Measurements from ENCODE around the gene STT3B. TPM values are rescaled to one million over a fixed set of nuclear protein-coding genes. Genes with fewer than 3 reads are reported as not detected.

The STT3B gene
- total and polyA plus RNA-seq, 2 donors (not counting 1 experiment from before 2014, with no cell fraction given) = 145 to 259 TPM

DNA sequence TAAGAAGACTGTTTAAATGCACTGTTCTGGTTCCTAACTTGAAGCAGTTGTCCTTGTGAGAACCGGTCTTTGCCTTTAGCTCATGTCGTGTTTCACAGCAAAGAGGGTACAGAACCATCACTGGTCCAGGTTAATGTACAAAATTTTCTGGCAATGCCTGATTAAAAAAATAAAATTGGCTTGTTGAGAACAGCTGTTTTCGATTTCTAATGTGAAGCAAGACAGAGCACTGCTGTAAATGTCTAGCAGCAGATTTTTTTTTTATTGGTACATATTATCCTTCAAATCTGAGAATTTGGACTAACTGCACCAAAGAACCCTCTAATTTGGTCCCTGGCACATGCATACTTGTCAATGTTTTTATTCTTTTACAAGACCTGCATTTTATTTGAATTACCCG lies 103.3 kb downstream of the STT3B start:
- Histone ChIP-seq H3K9me3 (ENCODE audit: control insufficient read depth, insufficient read depth, low read depth, low read length) (no peaks in the 10 kb centered on the region), H3K4me2 (ENCODE audit: extremely low read depth, insufficient read depth, low read length) (no peak overlapping the region), H3K27me3 (ENCODE audit: control insufficient read depth, insufficient read depth, low read length) (no peaks in the 10 kb centered on the region), H3K27ac (ENCODE audit: insufficient read depth, low read length) (no peak overlapping the region), H3K36me3 (ENCODE audit: control insufficient read depth, insufficient read depth, low read length) (peaks cover 1% of the 10 kb centered on the region), H3K4me3 (replicated peaks in 1 of 4; ENCODE audit: control extremely low read depth in 1 of 4, insufficient read depth in 1 of 4, low read depth in 3 of 4, low read length in 4 of 4) (no peak overlapping the region), H3K4me1 (ENCODE audit: control insufficient read depth, extremely low read depth, insufficient read depth, low read length) (no peaks in the 10 kb centered on the region), H2AFZ (ENCODE audit: low read length) (no peak overlapping the region), H3K79me2 (ENCODE audit: control insufficient read depth, insufficient read depth, low read length) (no peaks in the 10 kb centered on the region), H4K20me1 (ENCODE audit: control insufficient read depth, extremely low read depth, insufficient read depth, low read length) (no peaks in the 10 kb centered on the region), H3K9ac (ENCODE audit: insufficient read depth, low read length) (no peak overlapping the region)
- peak in 1 of 2 donors; percentile 18 for DNase-seq (ENCODE audit: low read depth in 2 of 2)
- TF ChIP-seq EZH2 (IDR thresholded peaks at IDR 0.05; ENCODE audit: low read length, missing control alignments) = no peak
- TF ChIP-seq, protein P1, sequence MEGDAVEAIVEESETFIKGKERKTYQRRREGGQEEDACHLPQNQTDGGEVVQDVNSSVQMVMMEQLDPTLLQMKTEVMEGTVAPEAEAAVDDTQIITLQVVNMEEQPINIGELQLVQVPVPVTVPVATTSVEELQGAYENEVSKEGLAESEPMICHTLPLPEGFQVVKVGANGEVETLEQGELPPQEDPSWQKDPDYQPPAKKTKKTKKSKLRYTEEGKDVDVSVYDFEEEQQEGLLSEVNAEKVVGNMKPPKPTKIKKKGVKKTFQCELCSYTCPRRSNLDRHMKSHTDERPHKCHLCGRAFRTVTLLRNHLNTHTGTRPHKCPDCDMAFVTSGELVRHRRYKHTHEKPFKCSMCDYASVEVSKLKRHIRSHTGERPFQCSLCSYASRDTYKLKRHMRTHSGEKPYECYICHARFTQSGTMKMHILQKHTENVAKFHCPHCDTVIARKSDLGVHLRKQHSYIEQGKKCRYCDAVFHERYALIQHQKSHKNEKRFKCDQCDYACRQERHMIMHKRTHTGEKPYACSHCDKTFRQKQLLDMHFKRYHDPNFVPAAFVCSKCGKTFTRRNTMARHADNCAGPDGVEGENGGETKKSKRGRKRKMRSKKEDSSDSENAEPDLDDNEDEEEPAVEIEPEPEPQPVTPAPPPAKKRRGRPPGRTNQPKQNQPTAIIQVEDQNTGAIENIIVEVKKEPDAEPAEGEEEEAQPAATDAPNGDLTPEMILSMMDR (conservative IDR thresholded peaks at IDR 0.05 in 1 of 2, IDR thresholded peaks at IDR 0.05 in 1 of 2; ENCODE audit: low read depth in 1 of 2, low read length in 2 of 2) = no peak

DNA sequence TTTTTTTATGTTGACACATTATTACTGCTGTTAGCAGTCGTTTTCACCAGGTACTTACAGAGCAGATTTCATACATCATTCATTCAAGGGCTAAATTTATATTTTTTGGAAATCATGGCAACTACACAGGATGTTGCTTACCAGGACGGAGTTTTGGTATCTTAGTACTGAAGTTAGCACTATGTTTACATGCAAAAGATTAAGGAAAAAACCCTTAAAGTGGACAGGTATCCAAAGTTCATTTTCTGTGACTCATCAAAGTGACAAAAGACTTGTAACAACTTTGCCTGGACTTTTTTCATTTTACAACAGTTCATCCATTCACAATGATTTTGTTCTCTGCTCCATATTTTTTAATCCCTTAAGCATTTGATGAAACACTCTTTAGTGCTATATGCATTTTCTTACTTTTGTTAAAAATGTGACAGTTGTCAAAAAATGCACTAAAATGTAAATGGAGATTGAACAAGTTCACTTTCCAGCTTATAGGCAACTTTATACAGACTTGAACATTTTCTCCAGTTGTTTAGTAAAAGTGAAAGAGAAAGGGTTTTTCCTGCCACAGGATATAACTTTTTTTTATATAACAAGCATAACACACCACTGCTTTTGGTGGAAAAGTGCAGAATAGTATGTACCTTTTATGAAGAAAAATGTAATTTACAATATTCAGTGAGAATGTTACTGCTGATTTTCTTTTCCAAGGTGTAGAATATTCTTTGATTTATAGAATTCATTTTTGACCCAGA lies 104.1 kb downstream of the STT3B start:
- Histone ChIP-seq H3K27me3 (ENCODE audit: control insufficient read depth, insufficient read depth, low read length) (no peaks in the 10 kb centered on the region), H4K20me1 (ENCODE audit: control insufficient read depth, extremely low read depth, insufficient read depth, low read length) (no peaks in the 10 kb centered on the region), H3K9ac (ENCODE audit: insufficient read depth, low read length) (no peak overlapping the region), H3K27ac (ENCODE audit: insufficient read depth, low read length) (no peak overlapping the region), H2AFZ (ENCODE audit: low read length) (no peak overlapping the region), H3K4me3 (replicated peaks in 1 of 4; ENCODE audit: control extremely low read depth in 1 of 4, insufficient read depth in 1 of 4, low read depth in 3 of 4, low read length in 4 of 4) (no peak overlapping the region), H3K9me3 (ENCODE audit: control insufficient read depth, insufficient read depth, low read depth, low read length) (no peaks in the 10 kb centered on the region), H3K4me1 (ENCODE audit: control insufficient read depth, extremely low read depth, insufficient read depth, low read length) (no peaks in the 10 kb centered on the region), H3K79me2 (ENCODE audit: control insufficient read depth, insufficient read depth, low read length) (no peaks in the 10 kb centered on the region), H3K4me2 (ENCODE audit: extremely low read depth, insufficient read depth, low read length) (no peak overlapping the region), H3K36me3 (ENCODE audit: control insufficient read depth, insufficient read depth, low read length) (peaks cover 1% of the 10 kb centered on the region)
- no peak for DNase-seq (ENCODE audit: low read depth in 2 of 2)
- TF ChIP-seq EZH2 (IDR thresholded peaks at IDR 0.05; ENCODE audit: low read length, missing control alignments) = no peak
- TF ChIP-seq, protein P1 (conservative IDR thresholded peaks at IDR 0.05 in 1 of 2, IDR thresholded peaks at IDR 0.05 in 1 of 2; ENCODE audit: low read depth in 1 of 2, low read length in 2 of 2) = no peak

DNA sequence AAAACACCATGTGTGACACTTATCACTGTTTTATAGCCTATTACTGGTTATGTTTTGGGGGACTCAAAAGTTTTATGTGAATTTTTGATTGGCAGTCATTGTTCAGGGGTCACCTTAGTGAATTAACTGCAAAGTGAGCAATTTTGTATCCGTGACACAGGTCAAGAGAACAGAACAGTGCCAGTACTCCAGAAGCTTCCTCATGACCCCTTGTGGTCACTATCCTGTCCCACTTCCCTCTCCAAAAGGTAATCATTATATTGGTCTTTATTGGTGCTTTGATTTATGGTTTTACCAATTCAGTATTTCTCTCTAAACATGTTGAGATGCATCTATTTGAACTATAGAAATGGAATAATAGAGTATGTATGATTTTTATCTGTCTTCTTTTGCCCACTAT lies 107.1 kb downstream of the STT3B start:
- Histone ChIP-seq H3K4me1 (ENCODE audit: control insufficient read depth, extremely low read depth, insufficient read depth, low read length) (no peaks in the 10 kb centered on the region), H3K27me3 (ENCODE audit: control insufficient read depth, insufficient read depth, low read length) (no peaks in the 10 kb centered on the region), H2AFZ (ENCODE audit: low read length) (no peak overlapping the region), H3K27ac (ENCODE audit: insufficient read depth, low read length) (no peak overlapping the region), H3K9me3 (ENCODE audit: control insufficient read depth, insufficient read depth, low read depth, low read length) (no peaks in the 10 kb centered on the region), H4K20me1 (ENCODE audit: control insufficient read depth, extremely low read depth, insufficient read depth, low read length) (no peaks in the 10 kb centered on the region), H3K9ac (ENCODE audit: insufficient read depth, low read length) (no peak overlapping the region), H3K4me2 (ENCODE audit: extremely low read depth, insufficient read depth, low read length) (no peak overlapping the region), H3K36me3 (ENCODE audit: control insufficient read depth, insufficient read depth, low read length) (no peaks in the 10 kb centered on the region), H3K79me2 (ENCODE audit: control insufficient read depth, insufficient read depth, low read length) (no peaks in the 10 kb centered on the region), H3K4me3 (replicated peaks in 1 of 4; ENCODE audit: control extremely low read depth in 1 of 4, insufficient read depth in 1 of 4, low read depth in 3 of 4, low read length in 4 of 4) (no peak overlapping the region)
- DNase-seq (ENCODE audit: low read depth in 2 of 2) = no peak
- TF ChIP-seq, protein P1 (conservative IDR thresholded peaks at IDR 0.05 in 1 of 2, IDR thresholded peaks at IDR 0.05 in 1 of 2; ENCODE audit: low read depth in 1 of 2, low read length in 2 of 2) = no peak
- no peak for TF ChIP-seq EZH2 (IDR thresholded peaks at IDR 0.05; ENCODE audit: low read length, missing control alignments)
